ACC112 (cell line): Measurements from ENCODE around the gene NTF4.
A peak's percentile ranks its signal among the peaks of the same experiment; 100 is the strongest.

Source experiments
- H2AFZ ChIP-seq: fragments of 200-600 bp; sonication (generic); one replicate; pipeline ENCODE4 v1.6.0; 2017; ENCODE audit warnings: antibody characterized with exemption, low read length; ENCODE audit not compliant: unreplicated experiment
- H3K27ac ChIP-seq: fragments of 200-600 bp; sonication (generic); 2 replicates; pipeline ENCODE4 v1.5.1; 2014; ENCODE audit warnings: low read depth, mild to moderate bottlenecking, antibody characterized with exemption, low read length, moderate library complexity
- H3K27me3 ChIP-seq: fragments of 200-600 bp; sonication (generic); 2 replicates; pipeline ENCODE4 v1.6.1; 2014; ENCODE audit warnings: mild to moderate bottlenecking, antibody characterized with exemption, low read length, moderate library complexity, mixed read lengths; ENCODE audit not compliant: insufficient read depth
- H3K36me3 ChIP-seq: fragments of 200-600 bp; sonication (generic); 2 replicates; pipeline ENCODE4 v1.6.1; 2016; ENCODE audit warnings: mild to moderate bottlenecking, antibody characterized with exemption, low read length, moderate library complexity, mixed read lengths; ENCODE audit not compliant: insufficient read depth
- H3K4me1 ChIP-seq: fragments of 200-600 bp; sonication (generic); one replicate; pipeline ENCODE4 v1.6.1; 2016; ENCODE audit warnings: low read length, mixed read lengths; ENCODE audit not compliant: insufficient read depth, unreplicated experiment, control insufficient read depth
- H3K4me3 ChIP-seq: fragments of 200-600 bp; sonication (generic); 2 replicates; pipeline ENCODE4 v1.5.1; 2014; ENCODE audit warnings: mild to moderate bottlenecking, low read depth, low read length
- H3K79me2 ChIP-seq: fragments of 200-600 bp; sonication (generic); one replicate; pipeline ENCODE4 v1.6.0; 2016; ENCODE audit warnings: low read length; ENCODE audit not compliant: control insufficient read depth, unreplicated experiment, insufficient read depth

The NTF4 gene

DNA sequence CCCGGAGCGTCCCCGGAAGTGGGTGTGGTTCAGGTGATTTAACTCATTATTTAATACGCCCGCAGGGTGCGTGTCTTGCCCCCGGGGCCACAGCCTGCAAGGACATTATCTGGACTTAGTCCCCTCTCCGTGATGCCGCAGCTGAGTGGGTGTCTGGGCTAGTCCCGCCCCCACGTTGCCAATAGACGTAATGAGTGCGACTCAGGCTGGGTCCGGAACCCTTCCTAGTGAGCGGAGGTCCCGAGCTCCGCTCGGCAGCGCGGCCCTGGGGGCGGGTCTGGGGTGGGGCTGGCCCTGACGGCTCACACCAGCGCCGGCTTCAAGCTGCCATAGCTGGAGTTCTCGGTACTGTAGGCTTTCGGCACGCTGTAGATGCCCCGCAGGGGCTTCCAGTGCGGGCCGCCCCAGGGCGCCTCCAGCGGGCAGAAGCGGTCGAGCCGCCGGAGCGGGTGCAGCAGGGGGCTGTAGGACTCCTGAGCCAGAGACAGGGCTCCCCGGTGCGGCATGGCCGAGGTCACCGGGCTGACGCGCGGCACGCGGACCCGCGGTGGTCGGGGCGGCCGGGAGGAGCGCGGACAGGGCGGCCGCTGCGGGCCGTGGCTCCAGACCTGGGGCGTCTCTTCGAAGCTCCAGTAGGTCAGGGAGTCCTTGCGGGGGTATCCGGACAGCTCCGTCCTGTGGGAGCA is 46.8 kb downstream of the NTF4 start:
- H3K4me1 ChIP-seq, result no peaks in the 10 kb centered on the region
- no peaks in the 10 kb centered on the region for H3K79me2 ChIP-seq
- H3K36me3 ChIP-seq, result no peaks in the 10 kb centered on the region
- H3K27me3 ChIP-seq, result no peaks in the 10 kb centered on the region
- H3K4me3 ChIP-seq, result peak overlapping the region; percentile 71
- no peak overlapping the region for H2AFZ ChIP-seq
- H3K27ac ChIP-seq, result no peak overlapping the region

DNA sequence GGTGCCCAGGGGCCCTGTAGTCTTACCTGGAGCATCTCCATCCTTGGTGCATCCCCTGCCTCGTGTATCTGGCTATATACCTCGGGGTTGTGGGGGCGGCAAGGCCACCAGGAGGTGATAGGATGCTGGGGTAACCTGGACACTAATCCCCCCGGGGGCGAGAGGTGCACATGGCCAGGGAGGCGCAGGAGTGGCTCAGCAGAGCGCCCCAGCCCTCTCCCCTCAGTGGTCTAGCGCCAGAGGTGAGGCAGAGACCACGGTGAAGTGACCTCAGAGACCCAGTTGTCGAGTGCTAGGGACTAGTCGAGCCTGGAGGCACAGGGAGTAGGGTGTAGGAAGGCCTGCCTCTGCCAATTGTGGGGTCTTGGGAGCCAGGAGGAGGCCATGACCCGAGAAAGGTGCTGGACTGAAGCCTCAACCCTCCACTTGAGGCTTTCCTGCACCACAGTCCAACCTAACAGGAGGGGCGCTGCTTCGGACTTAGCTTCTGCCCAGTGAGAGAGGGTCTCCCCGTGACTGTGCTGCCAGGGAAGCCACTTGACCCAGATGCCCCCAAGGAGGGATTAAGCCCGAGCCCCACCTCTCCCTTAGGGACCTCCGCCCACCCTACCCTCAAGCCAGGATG is 47.5 kb downstream of the NTF4 start, which contains the start of gene LHB:
Gene LHB, minus strand, starts transcription at position 51 of the 625 bp plus-strand sequence. Its CDS starts 10 bp downstream, at position 41.
- Histone ChIP-seq H3K4me3 (peak within 1 kb of the TSS; percentile 71), H2AFZ (no peak within 1 kb of the TSS), H3K36me3 (no peaks in the 10 kb centered on the region), H3K4me1 (no peaks in the 10 kb centered on the region), H3K27ac (no peak within 1 kb of the TSS), H3K79me2 (no peaks in the 10 kb centered on the region), H3K27me3 (no peaks in the 10 kb centered on the region)

DNA sequence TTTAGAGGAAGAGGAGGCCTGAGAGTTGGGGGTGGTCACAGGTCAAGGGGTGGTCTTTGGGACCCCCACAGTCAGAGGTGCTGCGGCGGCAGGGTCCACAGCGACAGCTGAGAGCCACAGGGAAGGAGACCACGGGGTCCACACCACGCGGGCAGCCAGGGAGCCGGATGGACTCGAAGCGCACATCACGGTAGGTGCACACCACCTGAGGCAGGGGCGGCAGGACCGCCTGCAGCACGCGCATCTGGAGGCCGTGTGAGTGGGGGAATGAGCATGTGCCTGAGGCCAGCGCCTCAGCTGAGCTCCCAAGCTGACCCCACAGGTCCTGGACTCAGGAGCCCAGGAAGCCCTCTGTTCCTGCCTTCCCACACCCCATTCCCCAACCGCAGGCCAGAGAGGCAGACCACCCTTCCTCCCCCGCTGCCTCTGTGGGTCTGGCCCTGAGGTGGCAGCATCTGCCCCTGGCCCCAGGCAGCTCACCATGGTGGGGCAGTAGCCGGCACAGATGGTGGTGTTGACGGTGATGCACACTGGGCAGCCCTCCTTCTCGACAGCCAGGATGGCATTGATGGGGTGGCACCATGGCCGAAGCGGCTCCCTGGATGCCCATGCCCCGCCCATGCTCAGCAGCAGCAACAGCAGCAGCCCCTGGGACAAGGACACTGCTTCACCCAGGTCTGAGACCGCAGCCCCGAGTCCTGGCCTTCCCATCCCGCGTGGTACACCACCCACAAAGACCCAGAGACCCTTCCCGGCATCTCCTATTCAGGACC is 48.4 kb downstream of the NTF4 start:
- H3K27me3 ChIP-seq, result no peaks in the 10 kb centered on the region
- no peaks in the 10 kb centered on the region for H3K4me1 ChIP-seq
- no peaks in the 10 kb centered on the region for H3K79me2 ChIP-seq
- H3K27ac ChIP-seq, result no peak overlapping the region
- H3K36me3 ChIP-seq, result no peaks in the 10 kb centered on the region
- H3K4me3 ChIP-seq, result no peak overlapping the region
- H2AFZ ChIP-seq, result no peak overlapping the region

DNA sequence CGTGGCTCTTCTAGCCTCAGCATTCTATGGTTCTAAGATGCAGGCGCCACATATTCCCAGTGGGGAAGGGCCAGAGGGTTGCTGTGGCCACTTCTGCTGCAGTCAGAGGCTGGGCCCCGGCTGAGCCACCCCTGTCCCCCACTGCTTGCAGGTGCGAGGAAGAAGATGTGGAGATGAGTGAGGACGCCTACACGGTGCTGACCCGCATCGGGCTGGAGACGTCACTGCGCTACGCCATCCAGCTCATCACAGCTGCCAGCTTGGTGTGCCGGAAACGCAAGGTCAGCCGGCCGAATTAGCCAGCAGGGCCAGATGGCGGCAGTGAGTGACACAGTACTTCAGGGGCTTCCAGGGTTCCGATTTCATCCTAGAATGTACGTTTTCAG is 49.8 kb downstream of the NTF4 start:
- Histone ChIP-seq H3K27me3 (no peaks in the 10 kb centered on the region), H3K79me2 (no peaks in the 10 kb centered on the region), H2AFZ (no peak overlapping the region), H3K4me3 (no peak overlapping the region), H3K27ac (no peak overlapping the region), H3K36me3 (no peaks in the 10 kb centered on the region), H3K4me1 (no peaks in the 10 kb centered on the region)

DNA sequence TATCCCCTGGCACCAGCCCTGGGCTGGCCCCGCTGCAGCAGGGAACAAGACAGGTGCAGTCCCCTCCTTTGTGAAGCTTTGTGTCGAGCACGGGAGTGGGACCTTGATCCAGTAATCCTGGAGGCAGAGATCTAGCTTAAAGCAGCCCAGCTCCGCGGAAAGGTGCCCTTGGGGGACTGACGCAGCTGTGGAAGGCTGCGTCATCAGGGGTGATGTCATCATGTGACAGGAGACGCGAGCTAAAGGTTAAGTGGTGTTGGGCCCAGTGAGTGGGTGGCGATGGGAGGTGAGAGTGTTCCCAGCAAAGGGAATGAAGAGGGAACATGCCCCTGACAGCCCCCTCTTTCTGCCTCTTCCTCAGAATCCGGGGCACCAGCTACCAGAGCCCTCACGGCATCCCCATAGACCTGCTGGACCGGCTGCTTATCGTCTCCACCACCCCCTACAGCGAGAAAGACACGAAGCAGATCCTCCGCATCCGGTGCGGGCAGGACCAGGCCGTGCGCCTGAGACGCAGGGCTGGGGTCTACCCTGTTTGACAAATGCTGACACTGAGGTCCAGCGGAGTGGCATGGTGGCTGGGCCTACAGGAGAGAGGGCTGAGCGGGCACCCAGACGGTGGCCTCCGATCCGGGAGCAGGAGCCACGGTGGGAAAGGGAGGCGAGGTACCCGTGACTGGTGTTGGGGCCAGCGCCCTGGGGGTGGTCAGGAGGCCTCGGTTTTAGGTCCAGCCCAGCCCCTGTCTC is 50.3 kb downstream of the NTF4 start:
- H3K4me3 ChIP-seq, result no peak overlapping the region
- H3K36me3 ChIP-seq, result no peaks in the 10 kb centered on the region

DNA sequence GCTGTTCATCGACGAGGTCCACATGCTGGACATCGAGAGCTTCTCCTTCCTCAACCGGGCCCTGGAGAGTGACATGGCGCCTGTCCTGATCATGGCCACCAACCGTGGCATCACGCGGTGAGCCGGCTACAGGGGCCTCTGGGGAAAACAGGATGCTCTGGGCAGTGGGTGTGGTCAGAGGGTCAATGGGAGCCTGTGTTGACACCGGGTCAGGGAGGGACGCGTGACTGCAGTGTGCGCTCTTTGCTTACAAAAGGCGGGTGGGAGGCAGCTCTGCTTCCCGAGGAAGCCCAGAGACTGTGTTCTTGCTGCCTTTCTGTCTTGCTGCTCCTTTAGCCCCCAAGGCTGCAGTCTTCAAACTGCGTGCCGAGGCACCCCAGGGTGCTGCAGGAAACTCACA is 53.4 kb downstream of the NTF4 start:
- Histone ChIP-seq H2AFZ (no peak overlapping the region), H3K36me3 (no peaks in the 10 kb centered on the region), H3K27ac (no peak overlapping the region)

More for the DNA sequence above, 50.3 kb downstream of the NTF4 start:
- no peak overlapping the region for H2AFZ ChIP-seq
- H3K27ac ChIP-seq, result no peak overlapping the region
- H3K4me1 ChIP-seq, result no peaks in the 10 kb centered on the region
- H3K79me2 ChIP-seq, result no peaks in the 10 kb centered on the region
- no peaks in the 10 kb centered on the region for H3K27me3 ChIP-seq

More for the DNA sequence above, 53.4 kb downstream of the NTF4 start:
- Histone ChIP-seq H3K79me2 (no peaks in the 10 kb centered on the region), H3K27me3 (no peaks in the 10 kb centered on the region), H3K4me3 (no peak overlapping the region), H3K4me1 (no peaks in the 10 kb centered on the region)
